Spleen (tissue), 11 donors: Measurements from ENCODE around the gene HCAR3. TPM values are rescaled to one million over a fixed set of nuclear protein-coding genes. Genes with fewer than 3 reads are reported as not detected.
"Not testable (repeated sequence)": the region's sequence is repeated elsewhere in the genome, so short reads cannot be mapped to it uniquely, and the experiment has no call there.

Experiments
- DNase-seq: peaks from one replicate; pipeline ENCODE4 v3.0.0-alpha.2; 2020
- H3K27ac ChIP-seq, 8 donors: fragments of 200-600 bp; sonication (generic) in 7 of 8; 1 replicate in 4 of 8; 2 replicates in 4 of 8; pipeline versions ENCODE4 v1.5.0 to v1.8.0; 2016 to 2021; ENCODE audit warnings: inconsistent platforms in 4 of 8, mild to moderate bottlenecking in 4 of 8, moderate library complexity in 1 of 8
- H3K27me3 ChIP-seq, 7 donors: fragments of 200-600 bp; sonication (generic) in 6 of 7; replicated peaks in 1 of 7; 1 replicate in 4 of 7; 2 replicates in 3 of 7; pipeline versions ENCODE4 v1.5.0 to v1.8.0; 2016 to 2021; ENCODE audit warnings: inconsistent platforms in 3 of 7, mild to moderate bottlenecking in 1 of 7
- H3K36me3 ChIP-seq, 6 donors: fragments of 200-600 bp; sonication (generic) in 5 of 6; 1 replicate in 4 of 6; 2 replicates in 2 of 6; pipeline versions ENCODE4 v1.5.0 to v1.8.0; 2016 to 2021; ENCODE audit warnings: inconsistent platforms in 2 of 6
- H3K4me1 ChIP-seq, 6 donors: fragments of 200-600 bp; sonication (generic) in 5 of 6; 1 replicate in 3 of 6; 2 replicates in 3 of 6; pipeline versions ENCODE4 v1.5.0 to v1.8.0; 2016 to 2021; ENCODE audit warnings: inconsistent platforms in 3 of 6
- H3K4me3 ChIP-seq, 8 donors: fragments of 200-600 bp; sonication (generic) in 7 of 8; 1 replicate in 4 of 8; 2 replicates in 4 of 8; pipeline versions ENCODE4 v1.5.0 to v1.8.0; 2016 to 2021; ENCODE audit warnings: inconsistent platforms in 4 of 8, mild to moderate bottlenecking in 4 of 8, moderate library complexity in 2 of 8
- H3K9me3 ChIP-seq, 8 donors: fragments of 200-600 bp; sonication (generic) in 7 of 8; 1 replicate in 4 of 8; 2 replicates in 4 of 8; pipeline versions ENCODE4 v1.5.0 to v1.8.0; 2016 to 2021; ENCODE audit warnings: inconsistent platforms in 4 of 8
- CTCF ChIP-seq, 11 experiments: fragments of 200-600 bp in 7 of 11; fragments of 450-650 bp in 4 of 11; sonication (generic) in 4 of 11; IDR thresholded peaks in 8 of 11; conservative IDR thresholded peaks in 3 of 11; 1 replicate in 7 of 11; 2 replicates in 4 of 11; pipeline versions ENCODE4 v1.4.0 to v1.8.0; 2016 to 2021; ENCODE audit warnings: antibody characterized with exemption in 11 of 11, inconsistent platforms in 4 of 11, mild to moderate bottlenecking in 1 of 11
- POLR2A ChIP-seq, 3 donors: fragments of 450-650 bp; IDR thresholded peaks; one replicate each; pipeline ENCODE4 v1.5.1; 2017; ENCODE audit warnings: antibody characterized with exemption in 3 of 3, mild to moderate bottlenecking in 1 of 3
- POLR2AphosphoS5 ChIP-seq, 3 donors: sonication (generic); formaldehyde crosslinking; IDR thresholded peaks; one replicate each; pipeline ENCODE4 v1.5.1; 2017; ENCODE audit warnings: antibody characterized with exemption in 3 of 3
- WGBS, 5 donors: extraction: QIAGEN DNeasy Blood & Tissue Kit in 3 of 5; methylation state at CpG; one replicate each; pipeline versions ENCODE4 v1.1.5 to v1.1.7; 2013 to 2018; 5-methylcytosine and 5-hydroxymethylcytosine counted together
- intact Hi-C: fragments of 100-400 bp; cut with DNase I; formaldehyde crosslinking; loops from one replicate; pipeline ENCODE4 v1.15.0; 2023; ENCODE audit warnings: low total_unique reads
- polyA plus RNA-seq, 3 donors: library from polyadenylated mRNA; stranded (reverse); fragments of 200-250 nt; gene quantifications; one replicate each; pipeline ENCODE4 v1.2.1, GENCODE V29; 2013
- total RNA-seq, 7 donors: library from RNA; depleted of rRNA in 3 of 7; stranded (reverse); fragments of >200 nt in 3 of 7; fragmentation: NEBNext Ultra II Directional in 4 of 7; extraction: Animal tissue kit (Norgen Biotek cat#: 25700) in 4 of 7; gene quantifications; one replicate each; pipeline versions ENCODE4 v1.1.0 to v1.2.1, GENCODE V29; 2016 to 2021
- donor health status: healthy with polysubstance abuse.
- donor health status: DM: no; HTN: no; CAD: no; lungs with moderate emphysema.
- donor health status: DM: no; HTN: no; CAD: no.
- donor health status: Bipolar disorder and iron deficiency.
- donor health status: healthy.
- donor health status: DM: no; HTN: no; CAD: no.
- donor health status: DM: yes; HTN: yes; CAD: no.

Gene HCAR3
- total and polyA plus RNA-seq, 10 donors, result 0.36 to 92.8 (median 19.2) TPM

DNA sequence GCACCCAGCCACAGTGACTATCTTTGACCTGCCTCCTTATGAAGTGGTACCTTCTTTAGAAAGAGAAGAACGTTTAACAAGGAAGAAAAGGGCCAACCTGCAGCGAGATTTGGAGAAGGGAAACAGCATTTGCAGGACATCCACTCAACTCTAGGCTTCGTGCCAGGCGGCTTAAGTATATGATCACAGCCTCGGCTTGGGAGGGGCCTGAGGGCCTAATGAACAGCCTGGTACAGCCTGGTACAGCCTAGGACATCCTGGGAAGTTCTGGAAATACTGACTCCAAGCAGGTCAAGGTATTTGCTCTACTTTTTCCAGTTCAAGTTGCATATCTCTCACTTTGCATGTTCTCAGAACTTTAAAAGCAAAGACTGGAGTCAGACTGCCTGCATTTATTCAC, 29.5 kb downstream of the HCAR3 start:
- H3K4me3 ChIP-seq, result no peak overlapping the region
- H3K9me3 ChIP-seq, result no peaks in the 10 kb centered on the region
- WGBS, 5 donors, result 49 to 69% (median 58%) methylated on average over 5 of the region's 5 CpGs
- intact Hi-C loops, result no loop called here
- peaks cover 0 to 20% (median 0%) of the 10 kb centered on the region in 6 donors for H3K4me1 ChIP-seq
- H3K27ac ChIP-seq, result no peak overlapping the region
- H3K36me3 ChIP-seq, result no peaks in the 10 kb centered on the region
- DNase-seq, result no peak
- no peaks in the 10 kb centered on the region for H3K27me3 ChIP-seq
- TF ChIP-seq CTCF (IDR thresholded peaks at IDR 0.05 in 8 of 11, conservative IDR thresholded peaks at IDR 0.05 in 3 of 11) (no peak), POLR2AphosphoS5 (IDR thresholded peaks at IDR 0.05) (no peak), POLR2A (IDR thresholded peaks at IDR 0.05) (no peak)

- H3K4me3 ChIP-seq, result no peak overlapping the region
- H3K27ac ChIP-seq, result no peak overlapping the region
- DNase-seq, result no peak
- no peaks in the 10 kb centered on the region for H3K9me3 ChIP-seq
- WGBS, 5 donors, result 78 to 98% (median 89%) methylated on average over 3 of the region's 3 CpGs
- intact Hi-C loops, result no loop called here
- TF ChIP-seq CTCF (IDR thresholded peaks at IDR 0.05 in 8 of 11, conservative IDR thresholded peaks at IDR 0.05 in 3 of 11), result no peak
- no peak for TF ChIP-seq POLR2A (IDR thresholded peaks at IDR 0.05)
- no peak for TF ChIP-seq POLR2AphosphoS5 (IDR thresholded peaks at IDR 0.05)
- peaks cover 0 to 17% (median under 1%) of the 10 kb centered on the region in 6 donors for H3K4me1 ChIP-seq
- H3K36me3 ChIP-seq, result no peaks in the 10 kb centered on the region
- H3K27me3 ChIP-seq, result no peaks in the 10 kb centered on the region
These were observed 30.1 kb downstream of the HCAR3 start for GRCh38 chr12:122686538-122686937.

DNA sequence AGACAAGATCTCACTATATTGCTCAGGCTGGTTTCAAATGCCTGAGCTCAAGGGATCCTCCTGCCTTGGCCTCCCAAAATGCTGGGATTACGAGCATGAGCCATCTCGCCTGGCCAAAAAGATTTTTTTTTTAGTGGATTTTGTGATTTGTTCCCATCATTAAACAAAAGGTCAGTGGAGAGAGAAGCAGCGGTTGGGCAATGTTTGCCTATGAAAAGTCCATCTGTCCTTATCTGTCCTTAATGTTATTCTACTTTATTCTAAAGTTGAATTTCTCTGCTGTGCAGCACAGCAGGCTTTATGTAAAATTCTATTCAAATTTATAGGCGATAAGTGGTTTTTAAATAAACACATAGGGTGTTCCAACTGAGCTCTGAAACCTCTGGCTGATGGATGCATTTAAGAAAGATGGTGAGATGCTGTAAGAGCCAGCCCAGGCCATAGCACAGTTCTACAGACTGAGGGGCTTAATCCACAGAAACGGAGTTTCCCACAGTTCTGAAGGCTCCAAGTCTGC, 32.3 kb downstream of the HCAR3 start:
- TF ChIP-seq POLR2AphosphoS5 (IDR thresholded peaks at IDR 0.05), result no peak
- TF ChIP-seq CTCF (IDR thresholded peaks at IDR 0.05 in 8 of 11, conservative IDR thresholded peaks at IDR 0.05 in 3 of 11), result no peak
- no peak for TF ChIP-seq POLR2A (IDR thresholded peaks at IDR 0.05)
- DNase-seq, result no peak
- Histone ChIP-seq H3K27ac (no peak overlapping the region), H3K9me3 (no peaks in the 10 kb centered on the region), H3K36me3 (no peaks in the 10 kb centered on the region), H3K27me3 (no peaks in the 10 kb centered on the region), H3K4me1 (peaks cover 0 to 34% (median 7%) of the 10 kb centered on the region in 6 donors), H3K4me3 (no peak overlapping the region)
- 87 to 95% (median 91%) methylated on average over 5 of the region's 5 CpGs for WGBS, 5 donors
- intact Hi-C loops, result no loop called here

DNA sequence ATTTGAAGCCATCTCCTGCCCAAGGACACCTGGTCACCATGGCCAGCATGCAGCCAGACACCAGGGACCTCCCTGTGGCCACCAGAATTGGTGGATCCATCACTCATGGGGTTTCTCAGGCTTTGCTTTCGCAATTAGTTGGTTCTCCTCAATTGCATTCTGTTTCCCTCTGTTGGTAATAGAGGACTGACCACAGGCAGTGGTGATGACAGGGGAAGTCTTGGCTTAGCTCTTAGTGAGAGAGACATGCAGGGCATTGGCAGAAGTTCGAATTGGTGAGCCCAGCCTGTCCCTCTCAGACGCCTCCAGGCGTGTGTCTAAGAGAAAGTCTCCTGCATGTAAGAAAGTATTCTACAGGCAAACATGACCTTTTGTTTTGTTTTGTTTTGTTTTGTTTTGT, 34.8 kb downstream of the HCAR3 start:
- Histone ChIP-seq H3K4me1 (peaks cover 0 to 50% (median 12%) of the 10 kb centered on the region in 6 donors), H3K9me3 (no peaks in the 10 kb centered on the region), H3K4me3 (peak overlapping the region in 1 of 8 donors; percentile 6), H3K27ac (peak overlapping the region in 4 of 8 donors; percentile 39 to 69 (median 62)), H3K27me3 (no peaks in the 10 kb centered on the region), H3K36me3 (no peaks in the 10 kb centered on the region)
- no peak for TF ChIP-seq POLR2A (IDR thresholded peaks at IDR 0.05)
- TF ChIP-seq CTCF (IDR thresholded peaks at IDR 0.05 in 8 of 11, conservative IDR thresholded peaks at IDR 0.05 in 3 of 11), result no peak
- TF ChIP-seq POLR2AphosphoS5 (IDR thresholded peaks at IDR 0.05), result peak in 1 of 3 donors; percentile 39
- intact Hi-C loops, result no loop called here
- no peak for DNase-seq
- WGBS, 5 donors, result 41 to 84% (median 62%) methylated on average over 4 of the region's 4 CpGs

- H3K4me3 ChIP-seq, H3K36me3 ChIP-seq, DNase-seq, H3K9me3 ChIP-seq, intact Hi-C loops, H3K27me3 ChIP-seq: not testable (repeated sequence)
- H3K4me1 ChIP-seq, result peaks cover 0 to 50% (median 12%) of the 10 kb centered on the region in 6 donors
- H3K27ac ChIP-seq, result peak overlapping the region in 1 of 8 donors; percentile 63
- WGBS, 5 donors, result 69 to 91% (median 82%) methylated on average over 6 of the region's 6 CpGs
These were observed 35.6 kb downstream of the HCAR3 start for GRCh38 chr12:122680989-122681388.

- H3K4me3 ChIP-seq, H3K36me3 ChIP-seq, DNase-seq, intact Hi-C loops, H3K27ac ChIP-seq, H3K9me3 ChIP-seq, H3K27me3 ChIP-seq: not testable (repeated sequence)
- 92 to 98% (median 93%) methylated on average over 9 to 32 of the region's 32 CpGs for WGBS, 5 donors
- H3K4me1 ChIP-seq, result peaks cover 0 to 38% (median 10%) of the 10 kb centered on the region in 6 donors
These were observed 39.8 kb downstream of the HCAR3 start for GRCh38 chr12:122676781-122677180.

DNA sequence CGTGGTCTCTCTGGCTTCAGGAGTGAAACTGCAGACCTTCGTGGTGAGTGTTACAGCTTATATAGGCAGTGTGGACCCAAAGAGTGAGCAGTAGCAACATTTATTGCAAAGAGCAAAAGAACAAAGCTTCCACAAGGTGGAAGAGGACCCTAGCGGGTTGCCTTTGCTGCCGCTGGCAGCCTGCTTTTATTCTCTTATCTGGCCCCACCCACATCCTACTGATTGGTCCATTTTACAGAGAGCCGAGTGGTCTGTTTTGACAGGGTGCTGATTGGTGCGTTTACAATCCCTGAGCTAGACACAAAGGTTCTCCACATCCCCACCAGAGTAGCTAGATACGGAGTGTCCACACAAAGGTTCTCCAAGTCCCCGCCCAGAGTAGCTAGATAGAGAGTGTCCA, 40.6 kb downstream of the HCAR3 start:
- WGBS, 5 donors, result 79 to 94% (median 85%) methylated on average over 8 of the region's 8 CpGs
- intact Hi-C loops, H3K9me3 ChIP-seq, H3K4me3 ChIP-seq, H3K27ac ChIP-seq, H3K27me3 ChIP-seq, H3K36me3 ChIP-seq, DNase-seq: not testable (repeated sequence)
- peaks cover 0 to 30% (median 9%) of the 10 kb centered on the region in 6 donors for H3K4me1 ChIP-seq
